SK-N-SH treated with all-trans-retinoic acid at 6 μM for 48 hours (cell line): ENCODE results near the gene SUPT3H.

Experiments used
- ATAC-seq: fragments of 200-7000 bp; cut with Tn5 transposase; 3 replicates; pipeline ENCODE4 v1.9.1; 2020; ENCODE audit warnings: mild to moderate bottlenecking, moderate library complexity
- BACH2 ChIP-seq: fragments of 250-450 bp; sonication (Bioruptor Pico); IDR thresholded peaks from 2 replicates; pipeline ENCODE4 v1.9.0; 2021; ENCODE audit warnings: mild to moderate bottlenecking, borderline replicate concordance
- CSDC2 ChIP-seq: fragments of 250-450 bp; sonication (Bioruptor Pico); IDR thresholded peaks from 2 replicates; pipeline ENCODE4 v1.5.0; 2020; ENCODE audit warnings: mild to moderate bottlenecking, moderate library complexity
- CSRNP3 ChIP-seq: fragments of 250-450 bp; sonication (Bioruptor Pico); IDR thresholded peaks from 2 replicates; pipeline ENCODE4 v1.5.1; 2021; ENCODE audit warnings: mild to moderate bottlenecking, moderate library complexity
- ESRRG ChIP-seq: fragments of 250-450 bp; sonication (Bioruptor Pico); IDR thresholded peaks from 2 replicates; pipeline ENCODE4 v1.6.1; 2021; ENCODE audit warnings: mild to moderate bottlenecking
- GLIS3 ChIP-seq: fragments of 250-450 bp; sonication (Bioruptor Pico); IDR thresholded peaks from 2 replicates; pipeline ENCODE4 v1.5.0; 2020; ENCODE audit warnings: mild to moderate bottlenecking, moderate library complexity
- ISL1 ChIP-seq: fragments of 250-450 bp; sonication (Bioruptor Pico); IDR thresholded peaks from 2 replicates; pipeline ENCODE4 v2.1.2; 2022; ENCODE audit warnings: mild to moderate bottlenecking, moderate library complexity
- OSR1 ChIP-seq: fragments of 250-450 bp; sonication (Bioruptor Pico); IDR thresholded peaks from 2 replicates; pipeline ENCODE4 v1.8.0; 2022; ENCODE audit warnings: moderate library complexity, mild to moderate bottlenecking, inconsistent platforms
- PATZ1 ChIP-seq: fragments of 250-450 bp; sonication (Bioruptor Pico); IDR thresholded peaks from 2 replicates; pipeline ENCODE4 v1.8.0; 2020; ENCODE audit warnings: mild to moderate bottlenecking, moderate library complexity, borderline replicate concordance
- POU6F1 ChIP-seq: fragments of 250-450 bp; sonication (Bioruptor Pico); IDR thresholded peaks from 2 replicates; pipeline ENCODE4 v1.8.0; 2021; ENCODE audit warnings: low read depth, mild to moderate bottlenecking, moderate library complexity, borderline replicate concordance
- PPARA ChIP-seq: fragments of 250-450 bp; sonication (Bioruptor Pico); IDR thresholded peaks from 2 replicates; pipeline ENCODE4 v1.5.0; 2020; ENCODE audit warnings: mild to moderate bottlenecking, borderline replicate concordance
- RARB ChIP-seq: fragments of 250-450 bp; sonication (Bioruptor Pico); IDR thresholded peaks from 2 replicates; pipeline ENCODE4 v1.8.0; 2021; ENCODE audit warnings: mild to moderate bottlenecking, moderate library complexity
- SNAI2 ChIP-seq: fragments of 250-450 bp; sonication (Bioruptor Pico); IDR thresholded peaks from 2 replicates; pipeline ENCODE4 v1.5.0; 2020; ENCODE audit warnings: mild to moderate bottlenecking, moderate library complexity
- TCF4 ChIP-seq: fragments of 250-450 bp; sonication (Bioruptor Pico); IDR thresholded peaks from 2 replicates; pipeline ENCODE4 v1.8.0; 2021; ENCODE audit warnings: mild to moderate bottlenecking, moderate library complexity, borderline replicate concordance
- TOX ChIP-seq: fragments of 250-450 bp; sonication (Bioruptor Pico); IDR thresholded peaks from 2 replicates; pipeline ENCODE4 v1.8.0; 2021; ENCODE audit warnings: mild to moderate bottlenecking, moderate library complexity, borderline replicate concordance
- ZFP3 ChIP-seq: fragments of 250-450 bp; sonication (Bioruptor Pico); IDR thresholded peaks from 2 replicates; pipeline ENCODE4 v1.5.0; 2020; ENCODE audit warnings: mild to moderate bottlenecking, moderate library complexity
- ZFP30 ChIP-seq: fragments of 450-650 bp; formaldehyde crosslinking; IDR thresholded peaks from 2 replicates; pipeline ENCODE4 v1.5.0; 2022; ENCODE audit warnings: mild to moderate bottlenecking, moderate library complexity
- ZNF565 ChIP-seq: fragments of 450-650 bp; formaldehyde crosslinking; conservative IDR thresholded peaks from 2 replicates; pipeline ENCODE4 v1.5.0; 2020; ENCODE audit warnings: low read depth, mild to moderate bottlenecking, moderate library complexity
- ZNF70 ChIP-seq: fragments of 450-650 bp; formaldehyde crosslinking; IDR thresholded peaks from 2 replicates; pipeline ENCODE4 v1.5.0; 2020; ENCODE audit warnings: mild to moderate bottlenecking, moderate library complexity
- ZNF8 ChIP-seq: fragments of 450-650 bp; formaldehyde crosslinking; IDR thresholded peaks from 2 replicates; pipeline ENCODE4 v1.5.0; 2020; ENCODE audit warnings: mild to moderate bottlenecking, moderate library complexity
- TF ChIP-seq, protein P1 (sequence below): fragments of 250-450 bp; sonication (Bioruptor Pico); IDR thresholded peaks from 2 replicates; pipeline ENCODE4 v1.5.1; 2020; ENCODE audit warnings: low read depth, mild to moderate bottlenecking, moderate library complexity
- TF ChIP-seq, protein P2 (sequence below): fragments of 250-450 bp; sonication (Bioruptor Pico); IDR thresholded peaks from 2 replicates; pipeline ENCODE4 v1.5.0; 2020; ENCODE audit warnings: mild to moderate bottlenecking, moderate library complexity

Gene SUPT3H

GRCh38 chr6:45002390-45003105 lies 375.2 kb downstream of the SUPT3H start (continued):
- TF ChIP-seq PATZ1 (CRISPR knock-in tag): no peak
- TF ChIP-seq PPARA (CRISPR knock-in tag): no peak

GRCh38 chr6:45001663-45002062 lies 376.1 kb downstream of the SUPT3H start:
- no peak for TF ChIP-seq CSDC2 (CRISPR knock-in tag)
- no peak for TF ChIP-seq ISL1 (CRISPR knock-in tag)
- TF ChIP-seq ESRRG (CRISPR knock-in tag): no peak
- TF ChIP-seq CSRNP3: no peak
- no peak for TF ChIP-seq ZFP3 (CRISPR knock-in tag)
- TF ChIP-seq ZNF8 (CRISPR knock-in tag): no peak
- no peak for TF ChIP-seq ZNF70 (CRISPR knock-in tag)
- no peak for TF ChIP-seq SNAI2 (CRISPR knock-in tag)
- TF ChIP-seq BACH2 (CRISPR knock-in tag): no peak

DNA sequence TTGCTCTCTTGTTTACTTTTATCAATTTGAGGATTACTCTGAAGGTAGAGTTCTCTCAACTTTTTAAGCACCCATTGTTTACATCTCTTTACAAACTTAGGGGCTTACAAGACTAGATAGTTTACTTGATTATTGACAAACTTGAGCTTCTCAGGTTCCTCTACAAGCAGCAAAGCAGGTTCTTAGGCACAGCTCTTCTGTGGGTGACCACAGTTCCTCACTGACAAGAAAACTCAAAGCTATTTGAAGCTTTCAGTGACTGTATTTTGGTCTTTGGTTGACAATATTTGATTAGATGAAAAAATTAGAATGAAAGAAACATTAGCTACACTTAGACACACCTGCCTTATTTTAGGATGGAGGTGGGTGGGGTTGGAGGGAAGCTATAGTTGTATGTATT lies 376.9 kb downstream of the SUPT3H start:
- no peak for TF ChIP-seq ZNF565 (CRISPR knock-in tag)
- TF ChIP-seq OSR1 (CRISPR knock-in tag): no peak

More at GRCh38 chr6:45001663-45002062, 376.1 kb downstream of the SUPT3H start:
- no peak for ATAC-seq

DNA sequence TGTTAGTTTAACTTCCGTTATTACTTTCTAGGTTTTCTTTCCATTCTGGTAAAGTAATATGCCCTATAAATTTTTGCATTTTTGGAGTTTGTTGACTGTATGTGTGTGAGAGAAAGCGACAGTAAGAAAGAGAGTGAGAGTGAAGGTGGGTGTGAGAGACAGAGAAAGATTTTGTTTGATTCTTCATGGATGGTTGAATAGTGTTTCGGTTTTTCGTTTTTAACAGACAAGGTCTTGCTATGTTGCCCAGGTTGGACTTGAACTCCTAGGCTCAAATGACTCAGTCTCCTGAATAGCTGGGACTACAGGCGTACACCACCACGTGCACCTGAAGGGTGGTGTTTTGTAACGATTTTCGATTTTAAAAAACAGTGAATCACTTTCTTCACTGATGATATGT lies 378.7 kb downstream of the SUPT3H start:
- no peak for ATAC-seq
- TF ChIP-seq, protein P1, sequence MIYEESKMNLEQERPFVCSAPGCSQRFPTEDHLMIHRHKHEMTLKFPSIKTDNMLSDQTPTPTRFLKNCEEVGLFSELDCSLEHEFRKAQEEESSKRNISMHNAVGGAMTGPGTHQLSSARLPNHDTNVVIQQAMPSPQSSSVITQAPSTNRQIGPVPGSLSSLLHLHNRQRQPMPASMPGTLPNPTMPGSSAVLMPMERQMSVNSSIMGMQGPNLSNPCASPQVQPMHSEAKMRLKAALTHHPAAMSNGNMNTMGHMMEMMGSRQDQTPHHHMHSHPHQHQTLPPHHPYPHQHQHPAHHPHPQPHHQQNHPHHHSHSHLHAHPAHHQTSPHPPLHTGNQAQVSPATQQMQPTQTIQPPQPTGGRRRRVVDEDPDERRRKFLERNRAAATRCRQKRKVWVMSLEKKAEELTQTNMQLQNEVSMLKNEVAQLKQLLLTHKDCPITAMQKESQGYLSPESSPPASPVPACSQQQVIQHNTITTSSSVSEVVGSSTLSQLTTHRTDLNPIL (CRISPR knock-in tag): no peak
- TF ChIP-seq ZFP30 (CRISPR knock-in tag) (no peak), TOX (CRISPR knock-in tag) (no peak), OSR1 (CRISPR knock-in tag) (no peak), TCF4 (CRISPR knock-in tag) (no peak), ISL1 (CRISPR knock-in tag) (no peak), CSDC2 (CRISPR knock-in tag) (no peak), GLIS3 (no peak), POU6F1 (no peak), PPARA (CRISPR knock-in tag) (no peak), RARB (CRISPR knock-in tag) (no peak), CSRNP3 (no peak), ZNF565 (CRISPR knock-in tag) (no peak), ZFP3 (CRISPR knock-in tag) (no peak), ESRRG (CRISPR knock-in tag) (no peak), BACH2 (CRISPR knock-in tag) (no peak), ZNF8 (CRISPR knock-in tag) (no peak), ZNF70 (CRISPR knock-in tag) (no peak)
- TF ChIP-seq, protein P2, sequence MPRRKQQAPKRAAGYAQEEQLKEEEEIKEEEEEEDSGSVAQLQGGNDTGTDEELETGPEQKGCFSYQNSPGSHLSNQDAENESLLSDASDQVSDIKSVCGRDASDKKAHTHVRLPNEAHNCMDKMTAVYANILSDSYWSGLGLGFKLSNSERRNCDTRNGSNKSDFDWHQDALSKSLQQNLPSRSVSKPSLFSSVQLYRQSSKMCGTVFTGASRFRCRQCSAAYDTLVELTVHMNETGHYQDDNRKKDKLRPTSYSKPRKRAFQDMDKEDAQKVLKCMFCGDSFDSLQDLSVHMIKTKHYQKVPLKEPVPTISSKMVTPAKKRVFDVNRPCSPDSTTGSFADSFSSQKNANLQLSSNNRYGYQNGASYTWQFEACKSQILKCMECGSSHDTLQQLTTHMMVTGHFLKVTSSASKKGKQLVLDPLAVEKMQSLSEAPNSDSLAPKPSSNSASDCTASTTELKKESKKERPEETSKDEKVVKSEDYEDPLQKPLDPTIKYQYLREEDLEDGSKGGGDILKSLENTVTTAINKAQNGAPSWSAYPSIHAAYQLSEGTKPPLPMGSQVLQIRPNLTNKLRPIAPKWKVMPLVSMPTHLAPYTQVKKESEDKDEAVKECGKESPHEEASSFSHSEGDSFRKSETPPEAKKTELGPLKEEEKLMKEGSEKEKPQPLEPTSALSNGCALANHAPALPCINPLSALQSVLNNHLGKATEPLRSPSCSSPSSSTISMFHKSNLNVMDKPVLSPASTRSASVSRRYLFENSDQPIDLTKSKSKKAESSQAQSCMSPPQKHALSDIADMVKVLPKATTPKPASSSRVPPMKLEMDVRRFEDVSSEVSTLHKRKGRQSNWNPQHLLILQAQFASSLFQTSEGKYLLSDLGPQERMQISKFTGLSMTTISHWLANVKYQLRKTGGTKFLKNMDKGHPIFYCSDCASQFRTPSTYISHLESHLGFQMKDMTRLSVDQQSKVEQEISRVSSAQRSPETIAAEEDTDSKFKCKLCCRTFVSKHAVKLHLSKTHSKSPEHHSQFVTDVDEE (CRISPR knock-in tag): no peak

More for the DNA sequence above, 376.9 kb downstream of the SUPT3H start:
- ATAC-seq: no peak
